Measurements from ENCODE around the gene ABCC2. TPM values are rescaled to one million over a fixed set of nuclear protein-coding genes. Genes with fewer than 3 reads are reported as not detected.

ABCC2 gene
- total and polyA plus RNA-seq, 7 donors, result 0.41 to 3.9 (median 1.3) TPM; not detected in 1

DNA sequence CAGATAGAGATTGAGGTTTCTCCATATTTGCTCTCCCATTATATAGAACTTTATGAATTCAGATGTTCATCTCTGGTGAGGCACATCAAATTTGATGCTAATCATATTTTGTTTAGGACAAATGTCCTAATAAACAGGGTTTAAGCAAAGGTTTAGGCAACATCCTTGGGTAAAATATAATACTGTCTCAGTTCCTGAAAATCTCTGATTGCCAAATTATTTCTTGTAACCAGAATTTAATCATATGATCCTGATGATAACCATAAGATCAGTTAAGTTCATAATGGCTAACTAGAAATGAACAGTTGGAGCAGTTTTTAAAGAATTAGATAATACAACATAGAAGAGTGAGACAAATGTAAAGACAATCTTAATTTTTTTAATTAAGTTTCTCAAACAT lies 31.8 kb upstream of the ABCC2 start:
- no peaks in the 10 kb centered on the region for H3K27me3 ChIP-seq
- TF ChIP-seq, protein P1, sequence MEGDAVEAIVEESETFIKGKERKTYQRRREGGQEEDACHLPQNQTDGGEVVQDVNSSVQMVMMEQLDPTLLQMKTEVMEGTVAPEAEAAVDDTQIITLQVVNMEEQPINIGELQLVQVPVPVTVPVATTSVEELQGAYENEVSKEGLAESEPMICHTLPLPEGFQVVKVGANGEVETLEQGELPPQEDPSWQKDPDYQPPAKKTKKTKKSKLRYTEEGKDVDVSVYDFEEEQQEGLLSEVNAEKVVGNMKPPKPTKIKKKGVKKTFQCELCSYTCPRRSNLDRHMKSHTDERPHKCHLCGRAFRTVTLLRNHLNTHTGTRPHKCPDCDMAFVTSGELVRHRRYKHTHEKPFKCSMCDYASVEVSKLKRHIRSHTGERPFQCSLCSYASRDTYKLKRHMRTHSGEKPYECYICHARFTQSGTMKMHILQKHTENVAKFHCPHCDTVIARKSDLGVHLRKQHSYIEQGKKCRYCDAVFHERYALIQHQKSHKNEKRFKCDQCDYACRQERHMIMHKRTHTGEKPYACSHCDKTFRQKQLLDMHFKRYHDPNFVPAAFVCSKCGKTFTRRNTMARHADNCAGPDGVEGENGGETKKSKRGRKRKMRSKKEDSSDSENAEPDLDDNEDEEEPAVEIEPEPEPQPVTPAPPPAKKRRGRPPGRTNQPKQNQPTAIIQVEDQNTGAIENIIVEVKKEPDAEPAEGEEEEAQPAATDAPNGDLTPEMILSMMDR (IDR thresholded peaks at IDR 0.05), result no peak
- TF ChIP-seq EP300 (IDR thresholded peaks at IDR 0.05), result no peak
- TF ChIP-seq POLR2A (IDR thresholded peaks at IDR 0.05), result no peak
- TF ChIP-seq POLR2AphosphoS5 (IDR thresholded peaks at IDR 0.05), result no peak
- no peak for DNase-seq
- no peaks in the 10 kb centered on the region for H3K9me3 ChIP-seq
- no peaks in the 10 kb centered on the region for H3K4me1 ChIP-seq
- no peak overlapping the region for H3K4me3 ChIP-seq
- peaks cover 23 to 82% (median 30%) of the 10 kb centered on the region in 4 donors for H3K36me3 ChIP-seq
- H3K27ac ChIP-seq, result no peak overlapping the region
- intact Hi-C loops (cut with DNase I), result no loop called here

DNA sequence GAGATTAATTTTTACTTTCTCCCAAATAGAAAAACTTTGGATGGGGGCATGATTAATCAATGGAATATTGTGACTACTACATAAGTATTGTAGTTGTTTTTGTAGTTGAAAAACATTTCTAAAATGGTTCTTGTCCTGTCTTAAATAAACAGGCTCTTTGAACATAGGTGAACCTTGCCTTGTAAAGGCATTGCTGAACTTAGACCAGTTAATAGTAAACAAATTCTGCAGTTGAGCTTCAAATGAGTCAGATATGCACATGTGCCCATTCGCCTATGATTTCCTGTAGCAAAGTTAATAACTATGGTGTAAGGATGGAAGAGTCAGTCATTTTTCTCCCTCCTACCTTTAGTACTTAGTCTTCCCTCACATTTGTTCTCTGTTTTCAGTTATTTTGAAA lies 27.8 kb upstream of the ABCC2 start:
- H3K27ac ChIP-seq, result no peak overlapping the region
- no peaks in the 10 kb centered on the region for H3K9me3 ChIP-seq
- 92 to 93% methylated on average over 1 of the region's 1 CpG for WGBS, 2 donors
- no peaks in the 10 kb centered on the region for H3K27me3 ChIP-seq
- no peak for DNase-seq
- intact Hi-C loops (cut with DNase I), result no loop called here
- H3K4me1 ChIP-seq, result no peaks in the 10 kb centered on the region
- peaks cover 14 to 85% (median 30%) of the 10 kb centered on the region in 4 donors for H3K36me3 ChIP-seq
- TF ChIP-seq EP300 (IDR thresholded peaks at IDR 0.05) (no peak), POLR2AphosphoS5 (IDR thresholded peaks at IDR 0.05) (no peak)
- TF ChIP-seq, protein P1 (IDR thresholded peaks at IDR 0.05), result no peak
- no peak overlapping the region for H3K4me3 ChIP-seq

- peaks cover 15 to 86% (median 33%) of the 10 kb centered on the region in 4 donors for H3K36me3 ChIP-seq
- no peak for DNase-seq
- H3K27me3 ChIP-seq, result no peaks in the 10 kb centered on the region
- no peak for TF ChIP-seq POLR2AphosphoS5 (IDR thresholded peaks at IDR 0.05)
- TF ChIP-seq, protein P1 (IDR thresholded peaks at IDR 0.05), result no peak
- TF ChIP-seq POLR2A (IDR thresholded peaks at IDR 0.05), result no peak
- TF ChIP-seq EP300 (IDR thresholded peaks at IDR 0.05), result no peak
- H3K27ac ChIP-seq, result no peak overlapping the region
- H3K4me3 ChIP-seq, result no peak overlapping the region
- H3K4me1 ChIP-seq, result no peaks in the 10 kb centered on the region
- intact Hi-C loops (cut with DNase I), result no loop called here
- 98 to 100% methylated on average over 1 of the region's 1 CpG for WGBS, 2 donors
- no peaks in the 10 kb centered on the region for H3K9me3 ChIP-seq
These were observed 26.3 kb upstream of the ABCC2 start for GRCh38 chr10:99756159-99756558.

DNA sequence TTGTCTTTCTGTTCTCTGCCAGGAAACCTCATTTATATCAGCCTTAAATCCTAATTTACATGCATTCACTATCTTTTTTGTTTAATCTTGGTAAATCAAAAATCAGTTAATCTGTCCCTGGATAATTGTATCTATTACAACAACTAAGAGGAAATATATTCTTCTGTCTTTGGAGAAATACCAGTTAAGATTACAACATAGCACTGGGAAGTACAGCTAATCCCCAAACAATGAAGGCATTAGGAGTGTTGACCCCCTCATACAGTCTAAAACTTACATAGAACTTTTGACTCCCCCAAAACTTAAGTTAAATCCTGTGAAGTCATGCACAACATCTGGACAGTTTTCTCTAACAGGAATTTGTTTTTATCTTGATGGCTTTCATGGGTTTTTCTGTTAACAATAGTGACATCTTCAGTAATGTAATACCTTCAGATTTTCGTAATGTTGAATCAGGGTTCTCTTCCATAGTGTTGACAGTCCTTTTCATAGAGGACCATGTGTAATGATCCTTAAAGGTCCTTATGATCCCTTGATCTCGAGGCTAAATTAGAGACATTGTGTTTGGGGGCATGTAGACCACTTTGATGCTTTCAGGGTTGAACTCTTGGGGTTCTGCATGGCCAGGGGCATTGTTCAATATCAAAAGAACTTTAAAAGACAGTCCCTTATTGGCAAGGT lies 24.1 kb upstream of the ABCC2 start:
- Histone ChIP-seq H3K27ac (no peak overlapping the region), H3K36me3 (peaks cover 15 to 78% (median 32%) of the 10 kb centered on the region in 4 donors), H3K4me3 (no peak overlapping the region), H3K27me3 (no peaks in the 10 kb centered on the region), H3K9me3 (no peaks in the 10 kb centered on the region), H3K4me1 (no peaks in the 10 kb centered on the region)
- TF ChIP-seq EP300 (IDR thresholded peaks at IDR 0.05) (no peak), POLR2A (IDR thresholded peaks at IDR 0.05) (no peak), POLR2AphosphoS5 (IDR thresholded peaks at IDR 0.05) (no peak)
- TF ChIP-seq, protein P1 (IDR thresholded peaks at IDR 0.05), result no peak
- intact Hi-C loops (cut with DNase I), result no loop called here
- WGBS, 2 donors, result 82 to 91% methylated on average over 2 of the region's 2 CpGs
- DNase-seq, result no peak

DNA sequence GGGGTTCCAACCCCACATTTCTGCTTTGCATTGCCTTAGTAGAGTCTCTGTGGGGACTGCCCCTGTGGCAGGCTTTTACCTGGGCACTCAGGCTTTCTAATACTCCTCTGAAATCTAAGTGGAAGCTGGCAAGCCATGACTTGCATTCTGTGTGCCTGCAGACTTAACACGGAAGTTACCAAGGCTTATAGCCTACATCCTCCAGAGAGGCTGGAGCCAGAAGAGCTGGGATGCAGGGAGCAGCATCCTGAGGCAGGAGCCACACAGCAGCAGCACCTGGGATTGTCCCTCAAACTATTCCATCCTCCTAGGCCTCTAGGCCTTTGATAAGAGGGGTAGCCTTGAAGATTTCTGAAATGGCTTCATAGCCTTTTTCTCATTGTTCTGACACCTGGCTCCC lies 22.1 kb upstream of the ABCC2 start:
- Histone ChIP-seq H3K4me1 (no peaks in the 10 kb centered on the region), H3K27me3 (no peaks in the 10 kb centered on the region), H3K36me3 (peaks cover 11 to 58% (median 24%) of the 10 kb centered on the region in 4 donors), H3K4me3 (no peak overlapping the region), H3K9me3 (no peaks in the 10 kb centered on the region), H3K27ac (no peak overlapping the region)
- WGBS, 2 donors, result 93 to 97% methylated on average over 1 of the region's 1 CpG
- intact Hi-C loops (cut with DNase I), result no loop called here
- TF ChIP-seq, protein P1 (IDR thresholded peaks at IDR 0.05), result no peak
- TF ChIP-seq EP300 (IDR thresholded peaks at IDR 0.05), result no peak
- no peak for TF ChIP-seq POLR2AphosphoS5 (IDR thresholded peaks at IDR 0.05)
- TF ChIP-seq POLR2A (IDR thresholded peaks at IDR 0.05), result no peak
- no peak for DNase-seq
